T-helper 2 cell (primary cell): ENCODE data around the gene PRRC2C.

Experiments used
- DNase-seq, 5 experiments: peaks; one replicate each; pipeline versions ENCODE4 v3.0.0 to v3.0.0-alpha.2; 2012 to 2022

PRRC2C gene

GRCh38 chr1:171641076-171641864, 155.9 kb downstream of the PRRC2C start:
- no peak for DNase-seq

DNA sequence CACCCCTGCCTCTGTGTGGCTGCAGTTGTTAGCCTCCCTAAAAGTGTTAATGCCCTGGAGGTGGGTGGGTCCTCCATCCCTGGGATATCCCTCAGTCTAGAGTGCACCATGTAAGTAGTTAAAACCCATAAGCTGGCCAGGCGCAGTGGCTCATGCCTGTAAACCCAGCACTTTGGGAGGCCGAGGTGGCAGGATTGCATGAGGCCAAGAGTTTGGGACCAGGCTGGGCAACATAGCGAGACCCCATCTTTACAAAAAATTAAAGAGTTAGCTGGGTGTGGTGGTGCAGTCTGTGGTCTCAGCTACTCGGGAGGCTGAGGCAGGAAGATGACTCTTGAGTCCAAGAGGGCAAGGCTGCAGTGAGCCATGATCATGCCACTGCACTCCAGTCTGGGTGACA, 156.9 kb downstream of the PRRC2C start:
- DNase-seq = no peak
